Keratinocyte (primary cell): Measurements from ENCODE around the gene SOCS3. TPM values are rescaled to one million over a fixed set of nuclear protein-coding genes. Genes with fewer than 3 reads are reported as not detected.
A peak's percentile ranks its signal among the peaks of the same experiment; 100 is the strongest.

ENCODE experiments used
- DNase-seq: peaks from one replicate; pipeline ENCODE4 v3.0.0-alpha.2; 2011; ENCODE audit warnings: low read depth, missing footprints, low spot score
- FAIRE-seq: peaks from 2 replicates; lab custom pipeline; 2011; peaks lifted over from hg19 to GRCh38; lab: Jason Lieb, UNC
- H2AFZ ChIP-seq: 2 replicates; pipeline ENCODE4 v1.6.0; 2012; ENCODE audit warnings: low read length, control low read depth, inconsistent platforms; ENCODE audit not compliant: control insufficient read depth
- H3K27ac ChIP-seq: 2 replicates; pipeline ENCODE4 v1.5.1; 2011; ENCODE audit warnings: low read length; ENCODE audit not compliant: control insufficient read depth, insufficient read depth
- H3K27me3 ChIP-seq: 3 replicates; pipeline ENCODE4 v1.6.0; 2011; ENCODE audit warnings: low read length; ENCODE audit not compliant: control insufficient read depth, insufficient read depth; ENCODE audit errors: extremely low read depth
- H3K36me3 ChIP-seq, 2 experiments: 2 replicates in 1 of 2; 3 replicates in 1 of 2; pipeline ENCODE4 v1.5.1; 2011; ENCODE audit warnings: low read length in 2 of 2, mild to moderate bottlenecking in 1 of 2; ENCODE audit not compliant: control insufficient read depth in 2 of 2, insufficient read depth in 2 of 2; ENCODE audit errors: extremely low read depth in 1 of 2
- H3K4me1 ChIP-seq: 3 replicates; pipeline ENCODE4 v1.5.1; 2011; ENCODE audit warnings: low read length; ENCODE audit not compliant: control insufficient read depth, insufficient read depth; ENCODE audit errors: extremely low read depth
- H3K4me2 ChIP-seq: 3 replicates; pipeline ENCODE4 v1.6.0; 2011; ENCODE audit warnings: low read depth, low read length; ENCODE audit not compliant: control insufficient read depth, insufficient read depth; ENCODE audit errors: extremely low read depth
- H3K4me3 ChIP-seq, 3 experiments: fragments of 200-600 bp in 1 of 3; sonication (generic) in 1 of 3; 2 replicates in 2 of 3; 3 replicates in 1 of 3; pipeline ENCODE4 v1.5.1; 2011 to 2016; ENCODE audit warnings: low read length in 3 of 3, mild to moderate bottlenecking in 3 of 3, control low read depth in 2 of 3, inconsistent platforms in 1 of 3, low read depth in 1 of 3, mixed read lengths in 1 of 3, mixed run types in 1 of 3, moderate library complexity in 1 of 3; ENCODE audit not compliant: control insufficient read depth in 2 of 3, insufficient read depth in 2 of 3; ENCODE audit errors: extremely low read depth in 1 of 3
- H3K79me2 ChIP-seq: 2 replicates; pipeline ENCODE4 v1.6.0; 2012; ENCODE audit warnings: low read length; ENCODE audit not compliant: control insufficient read depth, insufficient read depth
- H3K9ac ChIP-seq: 3 replicates; pipeline ENCODE4 v1.6.0; 2011; ENCODE audit warnings: low read length; ENCODE audit not compliant: control insufficient read depth, insufficient read depth; ENCODE audit errors: extremely low read depth
- H3K9me1 ChIP-seq: 3 replicates; pipeline ENCODE4 v1.6.0; 2011; ENCODE audit warnings: low read length; ENCODE audit not compliant: control insufficient read depth, insufficient read depth; ENCODE audit errors: extremely low read depth
- H3K9me3 ChIP-seq: 2 replicates; pipeline ENCODE4 v1.5.1; 2012; ENCODE audit warnings: low read depth, low read length; ENCODE audit not compliant: control insufficient read depth
- H4K20me1 ChIP-seq: 3 replicates; pipeline ENCODE4 v1.6.0; 2011; ENCODE audit warnings: low read length; ENCODE audit not compliant: control insufficient read depth, insufficient read depth; ENCODE audit errors: extremely low read depth
- CTCF ChIP-seq, 3 experiments: IDR thresholded peaks in 1 of 3; conservative IDR thresholded peaks in 1 of 3; optimal IDR thresholded peaks in 1 of 3; 2 replicates in 2 of 3; 3 replicates in 1 of 3; pipeline versions ENCODE3 to v1.5.1; 2011; ENCODE audit warnings: low read length in 3 of 3, mild to moderate bottlenecking in 3 of 3, moderate library complexity in 2 of 3, control low read depth in 1 of 3, inconsistent platforms in 1 of 3; ENCODE audit not compliant: insufficient read depth in 2 of 3; ENCODE audit errors: extremely low read depth in 1 of 3
- EZH2 ChIP-seq: IDR thresholded peaks from one replicate; pipeline ENCODE4 v1.6.1; 2012; ENCODE audit warnings: inconsistent platforms, mild to moderate bottlenecking, low read length, moderate library complexity
- dilution Hi-C: fragments of 300-500 bp; cut with MboI; formaldehyde crosslinking; loops from one replicate; pipeline ENCODE4 v1.7.0; 2020; ENCODE audit warnings: low sequenced_read_pairs; ENCODE audit not compliant: extremely low pct_ligation_motif_present
- polyA plus RNA-seq, 5 experiments: library from polyadenylated mRNA; depleted of rRNA in 3 of 5; stranded (reverse) in 3 of 5; stranded (forward) in 1 of 5; unstranded in 1 of 5; fragments of >200 nt; gene quantifications; 1 replicate in 1 of 5; 2 replicates in 3 of 5; 3 replicates in 1 of 5; pipeline versions ENCODE4 v1.2.1 to v1.2.3, GENCODE V29; 2011 to 2012; ENCODE audit warnings: missing spikeins in 2 of 5, low read depth in 1 of 5, low replicate concordance in 1 of 5

SOCS3 gene
- polyA plus RNA-seq, 1 donor (not counting 4 experiments of a cell fraction or from before 2014, with no cell fraction given) = 9.4 TPM

- peak overlapping the region; percentile 72 for H3K4me2 ChIP-seq
- dilution Hi-C loops = no loop called here
Observed at GRCh38 chr17:78338486-78339259, 21.2 kb downstream of the SOCS3 start.

DNA sequence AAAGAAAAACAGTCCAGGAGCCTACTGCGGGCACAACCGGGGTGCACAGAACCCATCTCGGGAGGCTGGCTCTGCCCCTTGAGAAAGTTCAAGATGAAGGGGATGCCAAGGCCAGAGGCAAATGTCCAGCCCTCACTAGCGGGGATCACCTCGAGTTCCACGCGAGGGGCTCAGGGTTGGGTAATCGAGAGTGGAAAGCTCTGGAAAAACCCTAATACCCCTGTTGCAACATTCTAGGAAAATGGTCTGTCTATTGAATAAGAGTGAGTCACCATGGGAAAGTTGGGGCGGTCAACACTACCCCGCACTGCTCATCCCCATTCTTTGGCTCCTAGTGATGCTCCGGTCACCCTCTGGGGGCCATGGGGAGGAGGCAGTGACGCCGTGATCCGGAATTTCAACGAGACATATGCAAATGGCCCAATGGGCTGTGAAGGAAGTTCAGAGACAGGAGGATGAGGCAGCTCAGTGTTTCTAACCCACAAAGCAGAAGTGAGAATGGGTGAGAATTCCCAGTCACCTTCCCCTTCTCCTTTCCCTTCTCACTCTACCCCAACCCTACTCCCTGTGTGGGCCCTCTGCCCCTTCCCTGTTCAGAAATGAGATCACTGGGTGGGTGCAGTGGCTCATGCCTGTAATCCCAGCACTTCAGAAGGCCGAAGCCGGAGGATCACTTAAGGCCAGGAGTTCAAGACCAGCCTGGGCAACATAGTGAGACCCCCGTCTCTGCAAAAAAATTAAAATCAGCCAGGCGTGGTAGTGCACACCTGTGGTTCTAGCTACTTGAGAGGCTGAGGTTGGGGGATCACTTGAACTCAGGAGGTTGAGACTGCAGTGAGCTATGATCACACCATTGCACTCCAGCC is 22.4 kb downstream of the SOCS3 start:
- no peaks in the 10 kb centered on the region for H3K36me3 ChIP-seq
- FAIRE-seq (no peak), DNase-seq (no peak)
- no peak overlapping the region for H2AFZ ChIP-seq
- H3K4me3 ChIP-seq = no peak overlapping the region
- H3K27me3 ChIP-seq = no peaks in the 10 kb centered on the region
- H3K4me1 ChIP-seq = peaks cover 54% of the 10 kb centered on the region
- H3K79me2 ChIP-seq = no peaks in the 10 kb centered on the region
- H3K27ac ChIP-seq = no peak overlapping the region
- no peak overlapping the region for H3K4me2 ChIP-seq
- dilution Hi-C loops = no loop called here
- no peaks in the 10 kb centered on the region for H4K20me1 ChIP-seq
- H3K9me3 ChIP-seq = no peaks in the 10 kb centered on the region
- TF ChIP-seq CTCF (optimal IDR thresholded peaks at IDR 0.05 in 1 of 3, IDR thresholded peaks at IDR 0.05 in 1 of 3, conservative IDR thresholded peaks at IDR 0.05 in 1 of 3; ENCODE audit: extremely low read depth in 1 of 3, insufficient read depth in 2 of 3, low read length in 3 of 3) (no peak), EZH2 (no peak)
- no peaks in the 10 kb centered on the region for H3K9me1 ChIP-seq
- H3K9ac ChIP-seq = no peak overlapping the region

More at GRCh38 chr17:78338486-78339259, 21.2 kb downstream of the SOCS3 start:
- Histone ChIP-seq H3K36me3 (no peaks in the 10 kb centered on the region), H3K27ac (peak overlapping the region; percentile 76), H3K27me3 (no peaks in the 10 kb centered on the region), H4K20me1 (no peaks in the 10 kb centered on the region), H3K9me1 (no peaks in the 10 kb centered on the region), H3K4me1 (peaks cover 66% of the 10 kb centered on the region), H3K79me2 (no peaks in the 10 kb centered on the region), H3K4me3 (no peak overlapping the region), H3K9ac (peak overlapping the region; percentile 46), H2AFZ (no peak overlapping the region), H3K9me3 (no peaks in the 10 kb centered on the region)
- DNase-seq (no peak), FAIRE-seq (peak; percentile 71)
- TF ChIP-seq CTCF (optimal IDR thresholded peaks at IDR 0.05 in 1 of 3, IDR thresholded peaks at IDR 0.05 in 1 of 3, conservative IDR thresholded peaks at IDR 0.05 in 1 of 3; ENCODE audit: extremely low read depth in 1 of 3, insufficient read depth in 2 of 3, low read length in 3 of 3) = no peak
- TF ChIP-seq EZH2 = no peak
